ENCODE measurements around the gene SYT8. TPM values are rescaled to one million over a fixed set of nuclear protein-coding genes. Genes with fewer than 3 reads are reported as not detected.

Gene SYT8
- total and polyA plus RNA-seq, 2 donors (not counting 1 experiment from before 2014, with no cell fraction given) = not detected

DNA sequence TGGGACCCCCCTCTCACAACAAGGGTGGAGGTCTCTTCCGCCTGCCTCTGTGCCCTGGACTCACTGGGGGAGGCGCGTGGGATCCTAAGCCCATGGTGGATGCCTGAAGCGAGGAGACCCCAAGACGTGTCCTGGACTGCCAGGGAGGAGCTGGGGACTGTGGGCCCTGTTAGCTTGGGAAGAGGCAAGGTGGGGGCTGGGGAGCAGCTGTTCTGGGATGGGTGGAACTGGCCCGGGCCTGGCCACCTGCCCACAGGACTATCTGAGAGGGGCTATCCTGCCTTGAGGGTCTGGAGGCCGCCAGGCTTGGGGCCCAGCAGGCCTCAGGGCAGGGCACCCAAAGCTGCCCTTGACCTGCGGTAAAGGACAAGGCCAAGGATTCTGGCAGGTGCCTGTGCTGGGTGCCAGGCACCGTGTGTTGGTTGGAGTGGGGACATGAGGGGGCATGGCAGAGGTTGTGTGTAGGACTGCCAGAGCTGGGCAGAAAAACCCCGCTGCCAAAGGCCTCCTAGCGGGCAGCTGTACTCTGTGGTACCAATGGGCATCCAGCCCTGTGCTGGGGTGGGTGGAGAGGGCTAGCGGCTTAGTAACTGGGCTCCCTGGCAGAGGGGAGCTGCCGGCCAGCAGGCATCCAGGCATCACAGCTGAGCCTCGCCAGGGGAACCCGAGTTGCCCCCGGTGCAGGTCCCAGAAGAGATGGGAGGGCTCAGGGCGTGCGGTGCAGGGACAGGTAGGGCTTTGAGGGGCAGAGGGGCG, 18.8 kb downstream of the SYT8 start:
- Histone ChIP-seq H3K36me3 (replicated peaks in 1 of 2; ENCODE audit: control extremely low read depth in 1 of 2, control insufficient read depth in 1 of 2, extremely low read depth in 1 of 2, insufficient read depth in 2 of 2, low read length in 1 of 2) (peaks cover 0 to 36% of the 10 kb centered on the region in 2 experiments), H3K27me3 (replicated peaks in 1 of 4; ENCODE audit: control extremely low read depth in 1 of 4, control insufficient read depth in 3 of 4, insufficient read depth in 4 of 4, low read length in 3 of 4) (no peaks in the 10 kb centered on the region), H3K9ac (ENCODE audit: low read length) (peak overlapping the region; percentile 91), H3K27ac (ENCODE audit: low read length in 2 of 2) (peak overlapping the region; percentile 94 to 99), H3K4me3 (ENCODE audit: control extremely low read depth in 1 of 5, extremely low read depth in 1 of 5, insufficient read depth in 1 of 5, low read depth in 2 of 5, low read length in 4 of 5) (peak overlapping the region; percentile 57 to 97 (median 95)), H3K9me3 (ENCODE audit: control extremely low read depth in 1 of 3, control insufficient read depth in 2 of 3, insufficient read depth in 1 of 3, low read length in 2 of 3) (no peaks in the 10 kb centered on the region), H3K79me2 (ENCODE audit: control insufficient read depth, insufficient read depth, low read length) (peaks cover 74% of the 10 kb centered on the region), H3K4me2 (replicated peaks; ENCODE audit: low read depth, low read length, poor library complexity, severe bottlenecking) (peak overlapping the region; percentile 94), H2AFZ (ENCODE audit: insufficient read depth, low read depth, low read length, poor library complexity, severe bottlenecking) (peak overlapping the region; percentile 34), H4K20me1 (ENCODE audit: control insufficient read depth, insufficient read depth, low read length, poor library complexity, severe bottlenecking) (peaks cover 56% of the 10 kb centered on the region), H3K4me1 (ENCODE audit: control insufficient read depth in 2 of 2, insufficient read depth in 2 of 2, low read length in 2 of 2) (peaks cover 69 to 90% of the 10 kb centered on the region in 2 donors)
- WGBS (ENCODE audit: insufficient coverage) = 33% methylated on average over 19 of the region's 19 CpGs
- TF ChIP-seq EZH2 (IDR thresholded peaks at IDR 0.05; ENCODE audit: borderline replicate concordance, insufficient read depth, low read depth, low read length, poor library complexity, severe bottlenecking) = no peak
- TF ChIP-seq, protein P1, sequence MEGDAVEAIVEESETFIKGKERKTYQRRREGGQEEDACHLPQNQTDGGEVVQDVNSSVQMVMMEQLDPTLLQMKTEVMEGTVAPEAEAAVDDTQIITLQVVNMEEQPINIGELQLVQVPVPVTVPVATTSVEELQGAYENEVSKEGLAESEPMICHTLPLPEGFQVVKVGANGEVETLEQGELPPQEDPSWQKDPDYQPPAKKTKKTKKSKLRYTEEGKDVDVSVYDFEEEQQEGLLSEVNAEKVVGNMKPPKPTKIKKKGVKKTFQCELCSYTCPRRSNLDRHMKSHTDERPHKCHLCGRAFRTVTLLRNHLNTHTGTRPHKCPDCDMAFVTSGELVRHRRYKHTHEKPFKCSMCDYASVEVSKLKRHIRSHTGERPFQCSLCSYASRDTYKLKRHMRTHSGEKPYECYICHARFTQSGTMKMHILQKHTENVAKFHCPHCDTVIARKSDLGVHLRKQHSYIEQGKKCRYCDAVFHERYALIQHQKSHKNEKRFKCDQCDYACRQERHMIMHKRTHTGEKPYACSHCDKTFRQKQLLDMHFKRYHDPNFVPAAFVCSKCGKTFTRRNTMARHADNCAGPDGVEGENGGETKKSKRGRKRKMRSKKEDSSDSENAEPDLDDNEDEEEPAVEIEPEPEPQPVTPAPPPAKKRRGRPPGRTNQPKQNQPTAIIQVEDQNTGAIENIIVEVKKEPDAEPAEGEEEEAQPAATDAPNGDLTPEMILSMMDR (IDR thresholded peaks at IDR 0.05) = no peak
- ChIA-PET POLR2A (interaction anchor here (0.7 to 4.3 kb wide), 9 partner anchors 11 to 147 kb away, joined by 3 to 18 read pairs (median 3); partner anchors contain the start of genes PRR33 and TNNI2), CTCF (interaction anchor here (0.6 to 10.2 kb wide), 8 partner anchors 13 to 298 kb away, joined by 3 to 104 read pairs (median 6); partner anchors contain the start of gene TNNI2)
- DNase-seq (peak; percentile 57), ATAC-seq (ENCODE audit: low read depth) (no peak)
- Mint-ChIP-seq H3K4me3 (peak overlapping the region; percentile 100), H3K27me3 (no peaks in the 10 kb centered on the region), H3K27ac (peak overlapping the region; percentile 91), H3K9me3 (ENCODE audit: insufficient read depth) (no peaks in the 10 kb centered on the region), H3K4me1 (peaks cover 71% of the 10 kb centered on the region)
- intact Hi-C loops (cut with micrococcal nuclease) = loop anchor here (2.0 to 5.0 kb wide), 5 partner anchors 27 to 1011 kb away; partner anchors contain the start of genes POLR2L, TNNT3, TSPAN4 and TSSC4

All from B cell (primary cell).